Activated CD4-positive, alpha-beta T cell treated with anti-CD3 and anti-CD28 coated beads, Interleukin-2, amount 10 ng/mL, durations not matched to agents 7 days and 5 days (primary cell): Measurements from ENCODE around the gene KIF21B. TPM values are rescaled to one million over a fixed set of nuclear protein-coding genes. Genes with fewer than 3 reads are reported as not detected.
A peak's percentile ranks its signal among the peaks of the same experiment; 100 is the strongest.

Experiments used
- CTCF ChIA-PET: fragments of 350-600 bp; sonication (Branson Sonifier 250); formaldehyde crosslinking; loops from one replicate; lab custom pipeline; 2021; ENCODE audit warnings: antibody characterized with exemption; lab: Charles Lee
- POLR2A ChIA-PET: fragments of 350-600 bp; sonication (Branson Sonifier 250); formaldehyde crosslinking; loops from one replicate; lab custom pipeline; 2021; ENCODE audit warnings: antibody characterized with exemption; lab: Charles Lee
- DNase-seq: peaks from one replicate; pipeline ENCODE4 v3.0.0-alpha.2; 2020
- H3K27ac Mint-ChIP-seq: one replicate; pipeline ENCODE4 v1.8.0; 2021; ENCODE audit warnings: mild to moderate bottlenecking, moderate library complexity, mixed read lengths
- H3K27me3 Mint-ChIP-seq: one replicate; pipeline ENCODE4 v1.8.0; 2021; ENCODE audit warnings: mixed read lengths
- H3K36me3 Mint-ChIP-seq: one replicate; pipeline ENCODE4 v1.8.0; 2021; ENCODE audit warnings: low read depth, mixed read lengths
- H3K4me1 Mint-ChIP-seq: one replicate; pipeline ENCODE4 v1.8.0; 2021; ENCODE audit warnings: mixed read lengths
- H3K4me3 Mint-ChIP-seq: one replicate; pipeline ENCODE4 v1.8.0; 2021; ENCODE audit warnings: mild to moderate bottlenecking, moderate library complexity, mixed read lengths
- H3K9me3 Mint-ChIP-seq: one replicate; pipeline ENCODE4 v1.8.0; 2021; ENCODE audit warnings: mixed read lengths
- total RNA-seq, 2 experiments: library from RNA; stranded (reverse); gene quantifications; one replicate each; pipeline ENCODE4 v1.2.3, GENCODE V29; 2021

Gene KIF21B
- total RNA-seq, 2 experiments from 2014 or later: 104 to 107 TPM

GRCh38 chr1:200981278-200981677, 42.2 kb downstream of the KIF21B start:
- no peaks in the 10 kb centered on the region for H3K27me3 Mint-ChIP-seq
- H3K27ac Mint-ChIP-seq: no peak overlapping the region
- no peak for DNase-seq
- H3K4me3 Mint-ChIP-seq: no peak overlapping the region
- H3K36me3 Mint-ChIP-seq: peaks cover 65% of the 10 kb centered on the region
- H3K9me3 Mint-ChIP-seq: no peaks in the 10 kb centered on the region
- POLR2A ChIA-PET: no interaction called here
- CTCF ChIA-PET: interaction anchor here (0.9 to 8.1 kb wide), 4 partner anchors 9 to 44 kb away, joined by 3 to 39 read pairs (median 4); no protein-coding TSS in a partner anchor
- H3K4me1 Mint-ChIP-seq: no peaks in the 10 kb centered on the region

- H3K27me3 Mint-ChIP-seq: no peaks in the 10 kb centered on the region
- H3K9me3 Mint-ChIP-seq: no peaks in the 10 kb centered on the region
- DNase-seq: no peak
- H3K27ac Mint-ChIP-seq: no peak overlapping the region
- H3K36me3 Mint-ChIP-seq: peaks cover 65% of the 10 kb centered on the region
- no peak overlapping the region for H3K4me3 Mint-ChIP-seq
- ChIA-PET CTCF (interaction anchor here (1.1 to 8.1 kb wide), 6 partner anchors 9 to 106 kb away, joined by 3 to 39 read pairs (median 5); no protein-coding TSS in a partner anchor), POLR2A (no interaction called here)
- H3K4me1 Mint-ChIP-seq: no peaks in the 10 kb centered on the region
Observed at GRCh38 chr1:200980873-200981272, 42.6 kb downstream of the KIF21B start.

DNA sequence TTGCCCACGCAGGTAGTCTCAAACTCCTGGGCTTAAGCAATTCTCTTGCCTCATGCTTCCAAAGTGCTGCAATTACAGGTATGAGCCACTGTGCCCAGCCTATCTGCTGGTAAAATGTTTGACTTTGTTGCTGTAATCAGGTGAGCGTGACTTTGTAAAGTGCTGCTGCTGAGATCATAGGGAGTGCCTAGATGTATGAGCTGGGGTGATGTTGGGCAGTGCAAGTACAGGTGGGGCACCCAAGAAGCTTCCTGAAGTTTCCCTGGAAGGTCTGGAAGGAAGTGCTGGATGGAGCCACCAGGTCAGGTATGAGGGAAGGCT, 43.1 kb downstream of the KIF21B start:
- no peak for DNase-seq
- H3K27ac Mint-ChIP-seq: no peak overlapping the region
- H3K9me3 Mint-ChIP-seq: no peaks in the 10 kb centered on the region
- no peaks in the 10 kb centered on the region for H3K4me1 Mint-ChIP-seq
- CTCF ChIA-PET: interaction anchor here (0.9 to 8.1 kb wide), 21 partner anchors 8 to 106 kb away, joined by 3 to 39 read pairs (median 5); partner anchors contain the start of gene KIF21B
- POLR2A ChIA-PET: no interaction called here
- peaks cover 65% of the 10 kb centered on the region for H3K36me3 Mint-ChIP-seq
- no peak overlapping the region for H3K4me3 Mint-ChIP-seq
- H3K27me3 Mint-ChIP-seq: no peaks in the 10 kb centered on the region

DNA sequence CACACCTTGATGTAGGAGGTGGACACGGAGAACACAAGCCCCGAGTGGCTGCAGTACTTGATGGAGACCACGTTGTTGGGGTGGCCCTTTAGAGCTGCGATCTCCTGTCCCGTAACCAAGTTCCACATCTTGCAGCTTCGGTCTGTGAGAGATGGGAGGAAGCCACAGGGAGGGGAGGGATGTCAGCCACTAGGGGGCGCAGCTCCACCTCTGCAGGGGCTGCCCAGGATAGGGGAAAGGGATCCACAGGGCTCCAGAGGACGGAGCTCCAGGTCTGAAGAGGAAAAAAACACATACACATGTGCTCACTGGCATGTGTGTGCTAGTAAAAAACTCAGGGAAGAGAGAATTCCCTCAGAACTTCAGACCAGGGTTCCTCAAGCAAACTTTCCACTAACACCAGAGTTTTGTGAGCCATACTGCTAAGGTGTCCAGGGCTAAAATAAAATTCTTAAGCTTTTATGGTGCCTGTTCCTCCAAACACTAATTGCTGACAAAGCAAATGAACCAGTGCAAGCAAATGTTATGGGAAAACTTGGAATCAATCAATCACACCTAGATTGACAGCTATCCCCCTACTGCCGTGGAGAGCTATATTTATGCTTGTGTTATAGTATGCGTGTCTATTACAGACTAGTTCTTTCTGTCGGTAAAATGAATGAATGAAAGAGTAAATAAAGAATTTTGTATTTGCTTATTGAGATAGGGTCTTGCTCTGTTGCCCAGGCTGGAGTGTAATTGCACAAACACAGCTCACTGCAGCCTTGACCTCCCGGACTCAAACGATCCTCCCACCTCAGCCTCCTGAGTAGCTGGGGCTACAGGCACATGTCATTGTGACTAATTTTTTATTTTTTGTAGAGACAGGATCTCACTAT, 43.7 kb downstream of the KIF21B start:
- H3K9me3 Mint-ChIP-seq: no peaks in the 10 kb centered on the region
- no peaks in the 10 kb centered on the region for H3K4me1 Mint-ChIP-seq
- H3K27ac Mint-ChIP-seq: no peak overlapping the region
- no peaks in the 10 kb centered on the region for H3K27me3 Mint-ChIP-seq
- peaks cover 64% of the 10 kb centered on the region for H3K36me3 Mint-ChIP-seq
- ChIA-PET CTCF (interaction anchor here (0.9 to 8.1 kb wide), 27 partner anchors 8 to 119 kb away, joined by 3 to 39 read pairs (median 5); partner anchors contain the start of gene KIF21B), POLR2A (no interaction called here)
- no peak overlapping the region for H3K4me3 Mint-ChIP-seq
- DNase-seq: peak; percentile 72

DNA sequence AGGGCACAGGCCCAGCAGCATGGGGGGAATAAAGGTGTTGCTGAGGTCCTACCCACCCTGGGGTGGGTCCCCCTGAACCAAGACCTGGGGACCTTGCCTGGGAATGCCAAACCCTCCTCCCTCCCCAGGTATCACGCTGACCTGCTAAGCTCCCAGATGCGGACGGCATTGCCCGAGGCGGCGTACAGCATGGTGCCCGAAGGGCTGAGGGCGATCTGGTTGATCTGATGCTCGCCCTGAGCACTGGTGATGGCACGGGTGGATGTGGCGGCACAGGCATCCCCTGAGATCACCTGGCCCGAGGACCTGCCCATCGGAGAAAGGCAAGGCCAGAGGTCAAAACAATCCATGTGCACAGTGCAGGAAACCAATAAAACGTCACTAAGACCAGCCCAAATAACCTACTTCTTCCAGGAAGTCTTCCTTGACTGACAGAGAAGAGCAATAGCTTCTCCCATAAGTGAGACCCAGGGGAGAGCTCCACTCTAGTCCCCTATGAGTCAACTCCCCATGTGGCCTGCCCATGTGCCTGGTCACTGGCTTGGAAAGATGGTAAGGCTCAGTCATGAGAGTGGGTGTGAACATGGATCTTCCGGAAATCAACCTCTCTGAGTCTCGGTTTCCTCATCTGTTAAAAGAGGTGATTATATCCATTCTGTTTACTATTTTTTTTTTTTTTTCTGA, 46.3 kb downstream of the KIF21B start:
- ChIA-PET POLR2A (no interaction called here), CTCF (interaction anchor here (0.7 kb wide), 1 partner anchor 43 kb away, joined by 3 read pairs; no protein-coding TSS in a partner anchor)
- Mint-ChIP-seq H3K4me3 (no peak overlapping the region), H3K27ac (no peak overlapping the region), H3K4me1 (no peaks in the 10 kb centered on the region), H3K36me3 (peaks cover 59% of the 10 kb centered on the region), H3K9me3 (no peaks in the 10 kb centered on the region), H3K27me3 (no peaks in the 10 kb centered on the region)
- DNase-seq: no peak

GRCh38 chr1:200976634-200977033, 46.9 kb downstream of the KIF21B start:
- CTCF ChIA-PET: interaction anchor here (1.1 kb wide), 1 partner anchor 33 kb away, joined by 3 read pairs; no protein-coding TSS in a partner anchor
- Mint-ChIP-seq H3K27ac (no peak overlapping the region), H3K36me3 (peaks cover 54% of the 10 kb centered on the region), H3K27me3 (no peaks in the 10 kb centered on the region), H3K9me3 (no peaks in the 10 kb centered on the region), H3K4me1 (no peaks in the 10 kb centered on the region), H3K4me3 (no peak overlapping the region)
- no peak for DNase-seq
- POLR2A ChIA-PET: no interaction called here

GRCh38 chr1:200975458-200975857, 48.1 kb downstream of the KIF21B start:
- H3K27me3 Mint-ChIP-seq: no peaks in the 10 kb centered on the region
- no peak overlapping the region for H3K4me3 Mint-ChIP-seq
- ChIA-PET POLR2A (no interaction called here), CTCF (interaction anchor here (1.1 to 1.8 kb wide), 3 partner anchors 35 to 67 kb away, joined by 3 to 5 read pairs (median 3); no protein-coding TSS in a partner anchor)
- H3K9me3 Mint-ChIP-seq: no peaks in the 10 kb centered on the region
- no peaks in the 10 kb centered on the region for H3K4me1 Mint-ChIP-seq
- H3K27ac Mint-ChIP-seq: no peak overlapping the region
- peaks cover 52% of the 10 kb centered on the region for H3K36me3 Mint-ChIP-seq
- DNase-seq: no peak

DNA sequence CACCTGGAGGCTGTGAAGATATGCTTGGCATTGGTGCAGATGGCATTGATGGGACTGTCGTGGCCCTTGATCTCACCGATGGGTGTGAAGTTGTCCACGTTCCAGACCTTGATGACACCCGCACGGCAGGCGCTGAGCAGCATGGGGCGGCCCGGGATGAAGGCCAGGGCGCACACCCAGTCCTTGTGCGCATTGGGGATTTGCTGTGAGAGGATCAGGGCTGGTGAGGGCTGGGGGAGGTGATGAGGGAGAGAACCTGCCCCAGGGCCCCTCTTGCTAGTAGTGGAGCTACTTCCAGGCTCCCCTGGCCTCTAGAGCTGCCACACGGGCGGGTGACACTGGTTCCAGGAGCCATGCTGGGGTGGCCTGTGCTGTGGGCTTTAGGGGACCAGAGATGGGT, 48.8 kb downstream of the KIF21B start:
- no peak overlapping the region for H3K27ac Mint-ChIP-seq
- H3K27me3 Mint-ChIP-seq: no peaks in the 10 kb centered on the region
- no peak for DNase-seq
- H3K9me3 Mint-ChIP-seq: no peaks in the 10 kb centered on the region
- CTCF ChIA-PET: interaction anchor here (1.1 to 1.8 kb wide), 2 partner anchors 46 to 68 kb away, joined by 3 to 5 read pairs; no protein-coding TSS in a partner anchor
- no peak overlapping the region for H3K4me3 Mint-ChIP-seq
- H3K36me3 Mint-ChIP-seq: peaks cover 48% of the 10 kb centered on the region
- H3K4me1 Mint-ChIP-seq: no peaks in the 10 kb centered on the region
- POLR2A ChIA-PET: no interaction called here

DNA sequence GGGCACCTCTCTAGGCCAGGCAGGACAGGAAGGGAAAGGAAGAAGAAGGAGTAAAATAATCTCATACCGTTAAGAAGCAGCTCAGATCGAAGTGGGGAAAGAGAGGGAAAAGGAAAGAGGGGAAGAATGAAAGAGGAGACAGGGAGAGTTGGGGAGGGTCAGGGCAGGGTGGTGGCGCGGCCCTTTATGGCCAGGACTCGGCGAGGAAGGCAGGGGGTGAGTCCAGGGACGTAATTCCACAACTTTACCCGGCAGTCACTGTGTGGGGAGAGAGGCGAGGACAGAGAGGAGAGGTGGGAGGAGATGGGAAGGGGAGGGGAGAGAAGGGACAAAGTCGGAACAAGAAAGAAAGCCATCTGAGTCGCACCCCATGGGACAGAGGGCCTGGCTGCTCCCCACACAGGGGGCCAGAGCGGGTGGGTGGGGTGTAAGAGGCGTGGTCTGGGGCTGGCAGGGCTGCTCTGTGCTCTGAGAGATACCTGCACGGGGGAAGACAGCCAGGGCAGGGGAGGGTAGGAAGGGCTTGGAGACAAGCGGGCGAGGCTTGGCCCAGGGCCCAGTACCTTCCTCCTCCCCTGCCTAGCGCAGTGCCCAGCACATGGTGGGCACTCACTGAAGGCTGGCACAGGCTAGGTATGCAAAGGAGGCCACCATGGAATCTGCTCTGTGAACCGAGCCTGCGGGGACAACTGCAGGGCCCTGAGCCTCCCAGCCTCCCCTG, 49.4 kb downstream of the KIF21B start:
- CTCF ChIA-PET: interaction anchor here (1.8 to 3.9 kb wide), 3 partner anchors 9 to 68 kb away, joined by 5 to 39 read pairs (median 10); no protein-coding TSS in a partner anchor
- POLR2A ChIA-PET: no interaction called here
- no peaks in the 10 kb centered on the region for H3K4me1 Mint-ChIP-seq
- no peaks in the 10 kb centered on the region for H3K27me3 Mint-ChIP-seq
- no peak overlapping the region for H3K4me3 Mint-ChIP-seq
- H3K9me3 Mint-ChIP-seq: no peaks in the 10 kb centered on the region
- peaks cover 47% of the 10 kb centered on the region for H3K36me3 Mint-ChIP-seq
- no peak for DNase-seq
- no peak overlapping the region for H3K27ac Mint-ChIP-seq

- POLR2A ChIA-PET: interaction anchor here (0.6 kb wide), 1 partner anchor 20 kb away, joined by 3 read pairs; no protein-coding TSS in a partner anchor
- no peak overlapping the region for H3K4me3 Mint-ChIP-seq
Observed at GRCh38 chr1:200972985-200973742, 50.4 kb downstream of the KIF21B start.

DNA sequence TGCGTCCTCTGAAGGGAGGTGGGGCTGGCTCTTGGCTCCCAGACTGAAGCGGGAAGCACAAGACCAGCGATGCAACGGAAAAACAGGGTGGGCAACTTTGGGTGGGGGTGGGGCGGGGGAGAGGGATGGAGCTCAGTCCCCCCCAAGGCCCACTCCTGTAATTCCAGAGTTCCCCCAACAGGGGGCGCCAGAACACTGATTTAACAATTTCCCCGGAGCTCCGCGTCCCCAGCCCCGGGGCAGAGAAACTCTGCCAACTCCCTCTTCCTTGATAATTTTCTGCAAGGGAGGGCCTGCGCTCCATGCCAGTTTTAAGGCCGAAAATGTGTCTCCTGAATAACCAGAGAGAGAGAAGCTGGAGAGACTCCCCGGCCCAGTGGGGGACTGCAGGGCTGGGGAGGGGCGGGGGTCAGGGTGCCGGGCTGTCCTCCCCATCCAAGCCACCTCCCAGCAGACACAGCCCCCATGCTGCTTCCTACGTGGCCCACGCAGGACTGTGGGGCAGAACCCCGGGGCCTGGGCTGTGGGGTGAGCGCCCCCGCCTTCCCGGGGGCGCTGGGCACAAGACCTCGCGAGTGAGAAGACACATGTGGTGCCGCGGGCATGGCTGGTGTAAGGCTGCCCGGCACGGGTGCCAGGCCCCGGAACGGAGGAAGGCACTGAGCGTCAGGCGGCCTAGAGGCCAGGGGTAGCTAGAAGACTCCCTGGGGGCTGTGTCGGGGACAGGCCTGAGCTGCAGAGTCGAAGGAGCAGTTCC, 51.4 kb downstream of the KIF21B start:
- Mint-ChIP-seq H3K4me3 (no peak overlapping the region), H3K9me3 (no peaks in the 10 kb centered on the region), H3K27ac (no peak overlapping the region), H3K36me3 (peaks cover 38% of the 10 kb centered on the region), H3K27me3 (no peaks in the 10 kb centered on the region), H3K4me1 (no peaks in the 10 kb centered on the region)
- ChIA-PET CTCF (interaction anchor here (0.6 to 3.9 kb wide), 28 partner anchors 9 to 1029 kb away, joined by 3 to 39 read pairs (median 5); no protein-coding TSS in a partner anchor), POLR2A (no interaction called here)
- peak; percentile 68 for DNase-seq

More at GRCh38 chr1:200972985-200973742, 50.4 kb downstream of the KIF21B start:
- no peaks in the 10 kb centered on the region for H3K9me3 Mint-ChIP-seq
- DNase-seq: no peak
- H3K36me3 Mint-ChIP-seq: peaks cover 43% of the 10 kb centered on the region
- CTCF ChIA-PET: interaction anchor here (0.6 to 3.9 kb wide), 13 partner anchors 10 to 1028 kb away, joined by 3 to 39 read pairs (median 6); no protein-coding TSS in a partner anchor
- H3K4me1 Mint-ChIP-seq: no peaks in the 10 kb centered on the region
- no peak overlapping the region for H3K27ac Mint-ChIP-seq
- no peaks in the 10 kb centered on the region for H3K27me3 Mint-ChIP-seq
